H9 (cell line): ENCODE measurements around the gene CD58. TPM values are rescaled to one million over a fixed set of nuclear protein-coding genes. Genes with fewer than 3 reads are reported as not detected.

Experiments used
- DNase-seq: peaks from one replicate; pipeline ENCODE4 v3.0.0-alpha.2; 2017
- H2AFZ ChIP-seq: one replicate; pipeline ENCODE4 v1.6.1; 2013; ENCODE audit warnings: mild to moderate bottlenecking, low read length, control low read depth, moderate library complexity
- H2AK5ac ChIP-seq: 2 replicates; pipeline ENCODE4 v1.6.1; 2013; ENCODE audit warnings: low read length, control low read depth, mixed read lengths; ENCODE audit not compliant: insufficient read length
- H2BK120ac ChIP-seq: one replicate; pipeline ENCODE4 v1.6.1; 2013; ENCODE audit warnings: low read depth, mild to moderate bottlenecking, low read length, control low read depth, inconsistent platforms; ENCODE audit not compliant: poor library complexity, severe bottlenecking
- H2BK12ac ChIP-seq: 2 replicates; pipeline ENCODE4 v1.6.1; 2013; ENCODE audit warnings: low read length, control low read depth, mixed read lengths, low read depth; ENCODE audit not compliant: insufficient read length
- H2BK15ac ChIP-seq: 2 replicates; pipeline ENCODE4 v1.6.1; 2013; ENCODE audit warnings: low read depth, low read length, control low read depth
- H2BK20ac ChIP-seq: one replicate; pipeline ENCODE4 v1.6.1; 2013; ENCODE audit warnings: low read depth, mild to moderate bottlenecking, low read length, control low read depth, inconsistent platforms; ENCODE audit not compliant: poor library complexity, severe bottlenecking
- H2BK5ac ChIP-seq: 2 replicates; pipeline ENCODE4 v1.6.1; 2013; ENCODE audit warnings: low read length, control low read depth, mixed read lengths; ENCODE audit not compliant: insufficient read length
- H3K14ac ChIP-seq: 2 replicates; pipeline ENCODE4 v1.6.1; 2013; ENCODE audit warnings: low read length, control low read depth; ENCODE audit not compliant: insufficient read depth
- H3K18ac ChIP-seq: 2 replicates; pipeline ENCODE4 v1.6.1; 2013; ENCODE audit warnings: low read depth, mild to moderate bottlenecking, mixed read lengths, low read length, control low read depth; ENCODE audit not compliant: insufficient read length
- H3K23ac ChIP-seq: 2 replicates; pipeline ENCODE4 v1.6.1; 2013; ENCODE audit warnings: low read length, control low read depth, mixed read lengths, low read depth; ENCODE audit not compliant: insufficient read length
- H3K23me2 ChIP-seq: 2 replicates; pipeline ENCODE4 v1.6.1; 2013; ENCODE audit warnings: low read depth, mild to moderate bottlenecking, mixed read lengths, low read length, control low read depth; ENCODE audit not compliant: insufficient read length, poor library complexity, severe bottlenecking
- H3K27ac ChIP-seq: 2 replicates; pipeline ENCODE4 v1.5.1; 2013; ENCODE audit warnings: low read length, control low read depth, mixed read lengths, low read depth; ENCODE audit not compliant: insufficient read length
- H3K27me3 ChIP-seq: 2 replicates; pipeline ENCODE4 v1.6.1; 2013; ENCODE audit warnings: low read length, control low read depth, inconsistent platforms; ENCODE audit not compliant: insufficient read depth
- H3K4ac ChIP-seq: 2 replicates; pipeline ENCODE4 v1.6.1; 2013; ENCODE audit warnings: low read depth, mild to moderate bottlenecking, control low read depth, inconsistent platforms, low read length, moderate library complexity
- H3K4me1 ChIP-seq: 2 replicates; pipeline ENCODE4 v1.6.1; 2013; ENCODE audit warnings: low read length, control low read depth, inconsistent platforms; ENCODE audit not compliant: insufficient read depth
- H3K4me2 ChIP-seq: 2 replicates; pipeline ENCODE4 v1.6.1; 2013; ENCODE audit warnings: low read length, control low read depth, mixed read lengths; ENCODE audit not compliant: insufficient read length, insufficient read depth
- H3K56ac ChIP-seq: 2 replicates; pipeline ENCODE4 v1.6.1; 2013; ENCODE audit warnings: low read depth, mild to moderate bottlenecking, mixed read lengths, low read length, control low read depth; ENCODE audit not compliant: insufficient read length
- H3K79me1 ChIP-seq: 2 replicates; pipeline ENCODE4 v1.6.1; 2013; ENCODE audit warnings: low read depth, mild to moderate bottlenecking, moderate library complexity, low read length, control low read depth, inconsistent platforms; ENCODE audit not compliant: insufficient read depth, poor library complexity, severe bottlenecking
- H3K79me2 ChIP-seq: 2 replicates; pipeline ENCODE4 v1.6.1; 2013; ENCODE audit warnings: low read length, control low read depth, inconsistent platforms; ENCODE audit not compliant: insufficient read depth
- H3K9ac ChIP-seq: 2 replicates; pipeline ENCODE4 v1.6.1; 2013; ENCODE audit warnings: low read length, control low read depth, mixed read lengths; ENCODE audit not compliant: insufficient read length; ENCODE audit errors: extremely low read depth
- H3K9me3 ChIP-seq: one replicate; pipeline ENCODE4 v1.6.1; 2013; ENCODE audit warnings: low read depth, low read length, inconsistent platforms; ENCODE audit not compliant: control insufficient read depth
- H3T11ph ChIP-seq: one replicate; pipeline ENCODE4 v1.6.1; 2013; ENCODE audit warnings: mild to moderate bottlenecking, low read length, control low read depth, inconsistent platforms
- H4K20me1 ChIP-seq: one replicate; pipeline ENCODE4 v1.6.1; 2013; ENCODE audit not compliant: control insufficient read depth, insufficient read length, insufficient read depth
- H4K5ac ChIP-seq: 2 replicates; pipeline ENCODE4 v1.6.1; 2013; ENCODE audit warnings: low read depth, mild to moderate bottlenecking, mixed read lengths, low read length, control low read depth; ENCODE audit not compliant: insufficient read length
- H4K8ac ChIP-seq: replicated peaks from 2 replicates; pipeline ENCODE4 v1.6.1; 2013; ENCODE audit warnings: low read length, control low read depth, mixed read lengths, low read depth; ENCODE audit not compliant: insufficient read length
- H4K91ac ChIP-seq: 2 replicates; pipeline ENCODE4 v1.6.1; 2013; ENCODE audit warnings: low read depth, mild to moderate bottlenecking, moderate library complexity, mixed read lengths, low read length, control low read depth; ENCODE audit not compliant: insufficient read length
- H3K27ac Mint-ChIP-seq, 3 experiments: 2 replicates in 2 of 3; 3 replicates in 1 of 3; pipeline ENCODE4 v1.8.0; 2020 to 2021; ENCODE audit warnings: mixed read lengths in 3 of 3, mild to moderate bottlenecking in 1 of 3, moderate library complexity in 1 of 3
- H3K27me3 Mint-ChIP-seq: 2 replicates; pipeline ENCODE4 v1.8.0; 2021; ENCODE audit warnings: low read depth, mild to moderate bottlenecking, moderate library complexity, mixed read lengths
- H3K36me3 Mint-ChIP-seq, 3 experiments: 2 replicates in 2 of 3; 3 replicates in 1 of 3; pipeline ENCODE4 v1.8.0; 2020 to 2021; ENCODE audit warnings: low read depth in 3 of 3, mixed read lengths in 3 of 3; ENCODE audit not compliant: insufficient read depth in 1 of 3
- H3K4me1 Mint-ChIP-seq, 2 experiments: 2 replicates each; pipeline ENCODE4 v1.8.0; 2020; ENCODE audit warnings: mixed read lengths in 2 of 2
- H3K4me3 Mint-ChIP-seq, 2 experiments: 2 replicates in 1 of 2; 3 replicates in 1 of 2; pipeline ENCODE4 v1.8.0; 2020 to 2021; ENCODE audit warnings: mild to moderate bottlenecking in 2 of 2, mixed read lengths in 2 of 2, moderate library complexity in 1 of 2
- H3K9me3 Mint-ChIP-seq, 2 experiments: 2 replicates in 1 of 2; 3 replicates in 1 of 2; pipeline ENCODE4 v1.8.0; 2020; ENCODE audit warnings: mild to moderate bottlenecking in 2 of 2, mixed read lengths in 2 of 2, moderate library complexity in 1 of 2
- CTCF ChIP-seq: fragments of 200-600 bp; sonication (generic); conservative IDR thresholded peaks from 3 replicates; pipeline ENCODE4 v1.8.0; 2021; ENCODE audit warnings: antibody characterized with exemption, mild to moderate bottlenecking
- WGBS: extraction: QIAGEN DNeasy Blood & Tissue Kit; methylation state at CpG from one replicate; pipeline ENCODE4 v1.1.7; 2013; ENCODE audit warnings: missing lambda C conversion rate, low lambda C conversion rate, mixed read lengths; ENCODE audit not compliant: insufficient read length; ENCODE audit errors: extremely low coverage; 5-methylcytosine and 5-hydroxymethylcytosine counted together
- total RNA-seq: library from RNA; stranded (reverse); gene quantifications from 2 replicates; pipeline ENCODE4 v1.2.1, GENCODE V29; 2021

The CD58 gene
- total RNA-seq, 1 experiment from 2014 or later = 4.3 TPM

GRCh38 chr1:116557323-116557878 is 13.4 kb downstream of the CD58 start:
- no peak overlapping the region for H3K4me2 ChIP-seq

More at GRCh38 chr1:116557323-116557878, 13.4 kb downstream of the CD58 start:
- no peaks in the 10 kb centered on the region for H4K20me1 ChIP-seq
- Mint-ChIP-seq H3K9me3 (peaks cover under 1 to 2% of the 10 kb centered on the region in 2 experiments; a peak in 3 of 5 replicates), H3K27me3 (no peaks in the 10 kb centered on the region), H3K27ac (peak overlapping the region in 1 of 3 experiments; percentile 16; a peak in 1 of 7 replicates), H3K36me3 (peaks cover 2% of the 10 kb centered on the region in 3 experiments; a peak in 6 of 7 replicates), H3K4me1 (peaks cover 8 to 11% of the 10 kb centered on the region in 2 experiments), H3K4me3 (no peak overlapping the region)
- WGBS = no CpG with 5 or more reads among the region's 4 CpGs
- peaks cover 6% of the 10 kb centered on the region; the same call in 1 of the 2 replicates for H3K4me1 ChIP-seq
- H2BK12ac ChIP-seq = no peak overlapping the region
- no peak overlapping the region for H2BK15ac ChIP-seq
- H4K5ac ChIP-seq = no peak overlapping the region
- H3K27me3 ChIP-seq = no peaks in the 10 kb centered on the region
- no peak overlapping the region for H4K8ac ChIP-seq
- no peak overlapping the region for H3K4ac ChIP-seq
- H3K9me3 ChIP-seq = no peaks in the 10 kb centered on the region
- H3K79me1 ChIP-seq = no peaks in the 10 kb centered on the region
- no peak overlapping the region for H2BK5ac ChIP-seq
- no peak overlapping the region for H3K14ac ChIP-seq
- H3K9ac ChIP-seq = no peak overlapping the region
- H3K79me2 ChIP-seq = no peaks in the 10 kb centered on the region
- no peak overlapping the region for H2BK120ac ChIP-seq
- H3K23ac ChIP-seq = no peak overlapping the region
- no peak overlapping the region for H3K56ac ChIP-seq
- no peaks in the 10 kb centered on the region for H3K23me2 ChIP-seq
- no peak overlapping the region for H3K18ac ChIP-seq
- TF ChIP-seq CTCF = no peak
- no peak for DNase-seq
- no peak overlapping the region for H3T11ph ChIP-seq
- no peak overlapping the region for H2AK5ac ChIP-seq
- H3K27ac ChIP-seq = no peak overlapping the region
- H2AFZ ChIP-seq = no peak overlapping the region
- no peak overlapping the region for H4K91ac ChIP-seq
- H2BK20ac ChIP-seq = no peak overlapping the region
